Lower leg skin (tissue), 3 donors: ENCODE data around the gene TXLNB.

Experiments
- POLR2A ChIP-seq, 2 donors: fragments of 450-650 bp; IDR thresholded peaks; one replicate each; pipeline ENCODE4 v1.6.1; 2016 to 2017; ENCODE audit warnings: antibody characterized with exemption in 2 of 2, mild to moderate bottlenecking in 1 of 2, moderate library complexity in 1 of 2
- TF ChIP-seq, protein P1 (sequence below), 3 donors: fragments of 450-650 bp; IDR thresholded peaks; one replicate each; pipeline ENCODE4 v1.5.1; 2016; ENCODE audit warnings: antibody characterized with exemption in 3 of 3, mild to moderate bottlenecking in 3 of 3, moderate library complexity in 2 of 3

DNA sequence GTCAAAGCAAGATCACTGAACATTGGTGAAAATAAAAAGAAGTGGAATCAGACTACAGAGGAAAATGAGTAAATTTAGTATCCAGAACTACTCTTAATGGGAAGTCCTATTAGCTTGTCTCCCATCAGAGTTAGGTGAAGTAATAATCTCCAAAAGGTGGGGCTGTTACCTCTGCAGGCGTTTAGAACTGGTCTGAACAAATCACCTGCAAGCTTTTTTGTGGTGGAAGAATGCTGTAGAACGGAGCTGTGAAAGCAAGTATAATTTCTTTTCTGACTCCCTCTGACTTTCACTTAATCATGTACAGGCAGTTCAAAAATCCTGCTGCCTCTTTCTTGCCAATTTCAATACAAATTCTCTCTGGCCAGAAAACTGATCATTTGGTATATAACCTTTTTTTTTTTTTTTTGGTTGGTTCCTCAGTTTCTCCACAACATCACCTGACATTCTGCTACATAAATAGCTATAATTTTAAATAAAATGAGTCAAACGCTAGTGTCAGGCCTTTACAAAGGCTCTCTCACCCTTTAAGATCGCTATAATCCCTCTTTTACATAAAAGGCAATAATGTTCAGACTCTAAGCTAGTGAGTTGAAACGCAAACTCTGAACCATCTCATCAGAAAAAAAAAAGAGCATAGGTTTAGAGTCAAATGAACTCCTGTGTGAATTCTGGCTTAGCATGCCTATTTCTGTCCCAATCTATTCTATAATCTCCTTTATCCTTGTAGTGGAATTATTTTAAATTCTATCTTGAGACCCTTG is 43.8 kb upstream of the TXLNB start:
- TF ChIP-seq, protein P1, sequence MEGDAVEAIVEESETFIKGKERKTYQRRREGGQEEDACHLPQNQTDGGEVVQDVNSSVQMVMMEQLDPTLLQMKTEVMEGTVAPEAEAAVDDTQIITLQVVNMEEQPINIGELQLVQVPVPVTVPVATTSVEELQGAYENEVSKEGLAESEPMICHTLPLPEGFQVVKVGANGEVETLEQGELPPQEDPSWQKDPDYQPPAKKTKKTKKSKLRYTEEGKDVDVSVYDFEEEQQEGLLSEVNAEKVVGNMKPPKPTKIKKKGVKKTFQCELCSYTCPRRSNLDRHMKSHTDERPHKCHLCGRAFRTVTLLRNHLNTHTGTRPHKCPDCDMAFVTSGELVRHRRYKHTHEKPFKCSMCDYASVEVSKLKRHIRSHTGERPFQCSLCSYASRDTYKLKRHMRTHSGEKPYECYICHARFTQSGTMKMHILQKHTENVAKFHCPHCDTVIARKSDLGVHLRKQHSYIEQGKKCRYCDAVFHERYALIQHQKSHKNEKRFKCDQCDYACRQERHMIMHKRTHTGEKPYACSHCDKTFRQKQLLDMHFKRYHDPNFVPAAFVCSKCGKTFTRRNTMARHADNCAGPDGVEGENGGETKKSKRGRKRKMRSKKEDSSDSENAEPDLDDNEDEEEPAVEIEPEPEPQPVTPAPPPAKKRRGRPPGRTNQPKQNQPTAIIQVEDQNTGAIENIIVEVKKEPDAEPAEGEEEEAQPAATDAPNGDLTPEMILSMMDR (IDR thresholded peaks at IDR 0.05): no peak
- TF ChIP-seq POLR2A (IDR thresholded peaks at IDR 0.05): no peak
